Activated B cell treated with CpG ODN at 0.5 μM for 24 hours (primary cell): ENCODE results near the gene GID8. TPM values are rescaled to one million over a fixed set of nuclear protein-coding genes. Genes with fewer than 3 reads are reported as not detected.

Source experiments
- ATAC-seq: fragments of 200-7000 bp; cut with Tn5 transposase; one replicate; pipeline ENCODE4 v1.10.0; 2021; ENCODE audit warnings: low read depth, mild to moderate bottlenecking, moderate library complexity
- CTCF ChIA-PET: fragments of 350-600 bp; sonication (Branson Sonifier 250); formaldehyde crosslinking; loops from one replicate; lab custom pipeline; 2021; ENCODE audit warnings: antibody characterized with exemption; lab: Charles Lee
- POLR2A ChIA-PET: fragments of 350-600 bp; sonication (Branson Sonifier 250); formaldehyde crosslinking; loops from one replicate; lab custom pipeline; 2021; ENCODE audit warnings: antibody characterized with exemption; lab: Charles Lee
- DNase-seq: peaks from one replicate; pipeline ENCODE4 v3.0.0; 2022
- H3K27ac Mint-ChIP-seq: one replicate; pipeline ENCODE4 v1.8.0; 2020; ENCODE audit warnings: mixed read lengths
- H3K27me3 Mint-ChIP-seq: one replicate; pipeline ENCODE4 v1.8.0; 2021; ENCODE audit warnings: mixed read lengths
- H3K36me3 Mint-ChIP-seq: one replicate; pipeline ENCODE4 v1.8.0; 2021; ENCODE audit warnings: low read depth, mixed read lengths
- H3K4me1 Mint-ChIP-seq: one replicate; pipeline ENCODE4 v1.8.0; 2021; ENCODE audit warnings: mixed read lengths
- H3K4me3 Mint-ChIP-seq: one replicate; pipeline ENCODE4 v1.8.0; 2020; ENCODE audit warnings: mild to moderate bottlenecking, mixed read lengths
- H3K9me3 Mint-ChIP-seq: one replicate; pipeline ENCODE4 v1.8.0; 2020; ENCODE audit warnings: mixed read lengths
- intact Hi-C: fragments of 100-400 bp; cut with micrococcal nuclease; formaldehyde crosslinking; loops from one replicate; pipeline ENCODE4 v1.15.1; 2024
- total RNA-seq: library from RNA; stranded (reverse); gene quantifications from 2 replicates; pipeline ENCODE4 v1.2.3, GENCODE V29; 2022
- TF ChIP-seq, protein P1 (sequence below): fragments of 200-600 bp; IDR thresholded peaks from one replicate; pipeline ENCODE4 v1.8.0; 2022; ENCODE audit warnings: antibody characterized with exemption, mild to moderate bottlenecking

The GID8 gene
- total RNA-seq, 1 donor from 2014 or later: 43.1 TPM

DNA sequence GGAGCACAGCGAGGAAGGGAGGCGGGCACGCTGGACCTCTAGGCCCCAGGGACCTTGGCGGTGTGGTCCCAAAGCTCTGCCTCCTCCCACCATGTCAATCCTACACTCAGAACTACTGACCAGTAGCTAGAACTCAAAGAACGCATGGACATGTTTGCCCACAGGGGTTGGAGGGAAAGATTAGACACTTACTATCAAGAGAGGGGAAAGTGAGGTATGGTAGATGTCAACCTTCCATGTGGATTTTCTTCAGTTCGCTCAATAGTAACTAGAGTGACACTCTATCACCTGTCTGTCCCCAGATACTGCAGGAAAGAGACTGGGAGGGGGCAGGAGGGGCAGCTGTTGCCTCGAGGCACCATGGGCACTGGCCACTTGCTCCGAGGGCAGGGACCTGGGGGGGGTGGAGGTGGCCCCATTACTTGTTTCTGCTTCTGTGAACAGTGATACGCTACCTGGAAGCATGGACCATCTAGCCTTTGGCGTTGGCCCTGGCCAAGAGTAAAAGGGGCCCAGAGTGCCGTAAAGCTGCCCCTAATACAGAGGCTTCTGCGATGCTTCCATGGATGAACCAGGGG, 10.7 kb upstream of the GID8 start:
- CTCF ChIA-PET: interaction anchor here (1.0 kb wide), 1 partner anchor 10 kb away, joined by 3 read pairs; no protein-coding TSS in a partner anchor
- TF ChIP-seq, protein P1, sequence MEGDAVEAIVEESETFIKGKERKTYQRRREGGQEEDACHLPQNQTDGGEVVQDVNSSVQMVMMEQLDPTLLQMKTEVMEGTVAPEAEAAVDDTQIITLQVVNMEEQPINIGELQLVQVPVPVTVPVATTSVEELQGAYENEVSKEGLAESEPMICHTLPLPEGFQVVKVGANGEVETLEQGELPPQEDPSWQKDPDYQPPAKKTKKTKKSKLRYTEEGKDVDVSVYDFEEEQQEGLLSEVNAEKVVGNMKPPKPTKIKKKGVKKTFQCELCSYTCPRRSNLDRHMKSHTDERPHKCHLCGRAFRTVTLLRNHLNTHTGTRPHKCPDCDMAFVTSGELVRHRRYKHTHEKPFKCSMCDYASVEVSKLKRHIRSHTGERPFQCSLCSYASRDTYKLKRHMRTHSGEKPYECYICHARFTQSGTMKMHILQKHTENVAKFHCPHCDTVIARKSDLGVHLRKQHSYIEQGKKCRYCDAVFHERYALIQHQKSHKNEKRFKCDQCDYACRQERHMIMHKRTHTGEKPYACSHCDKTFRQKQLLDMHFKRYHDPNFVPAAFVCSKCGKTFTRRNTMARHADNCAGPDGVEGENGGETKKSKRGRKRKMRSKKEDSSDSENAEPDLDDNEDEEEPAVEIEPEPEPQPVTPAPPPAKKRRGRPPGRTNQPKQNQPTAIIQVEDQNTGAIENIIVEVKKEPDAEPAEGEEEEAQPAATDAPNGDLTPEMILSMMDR: no peak
- intact Hi-C loops: loop anchor here (2.0 to 10.0 kb wide), 4 partner anchors 50 to 624 kb away; partner anchors contain the start of genes ADRM1 and TCFL5
- H3K27ac Mint-ChIP-seq: peak overlapping the region; percentile 90
- POLR2A ChIA-PET: interaction anchor here (0.9 to 5.0 kb wide), 3 partner anchors 9 to 51 kb away, joined by 3 to 68 read pairs (median 44); partner anchors contain the start of genes GID8 and SLC17A9
- no peak for ATAC-seq
- peaks cover 81% of the 10 kb centered on the region for H3K4me1 Mint-ChIP-seq
- peaks cover 4% of the 10 kb centered on the region for H3K36me3 Mint-ChIP-seq
- H3K4me3 Mint-ChIP-seq: peak overlapping the region; percentile 87
- no peaks in the 10 kb centered on the region for H3K9me3 Mint-ChIP-seq
- no peaks in the 10 kb centered on the region for H3K27me3 Mint-ChIP-seq
- DNase-seq: no peak

DNA sequence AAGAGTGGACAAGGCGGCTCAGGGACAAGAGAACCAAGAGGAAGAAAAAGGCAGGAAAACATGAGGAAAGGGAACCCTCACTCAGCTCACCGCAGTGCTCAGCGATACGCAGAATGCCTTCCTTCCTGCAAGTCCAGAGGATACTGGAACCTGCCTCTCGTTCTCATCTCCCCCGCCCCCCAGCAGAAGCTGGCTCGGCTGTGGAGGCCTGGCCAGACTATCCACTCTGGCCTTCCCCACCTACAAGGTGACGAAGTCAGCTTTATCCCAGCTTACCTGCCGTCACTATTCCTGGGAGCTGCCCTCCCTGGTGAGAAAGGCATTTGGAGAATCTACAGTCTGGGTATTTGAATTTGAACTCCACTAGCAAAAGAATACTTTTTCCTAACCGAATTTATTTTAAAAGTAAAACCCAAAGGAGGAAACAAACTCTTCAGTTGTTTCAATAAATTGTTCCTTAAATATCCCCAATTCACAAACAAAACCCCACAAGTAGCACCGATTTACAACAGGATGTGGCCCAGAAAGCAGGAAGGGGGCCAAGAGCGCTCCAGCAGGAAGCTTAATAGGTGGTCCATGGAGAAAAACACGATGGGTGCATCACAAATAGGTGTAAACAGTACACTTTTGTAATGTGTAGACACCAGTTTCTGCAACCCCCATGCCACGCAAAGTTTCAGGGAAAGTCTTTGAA, 9.6 kb upstream of the GID8 start:
- H3K27ac Mint-ChIP-seq: peak overlapping the region; percentile 90
- peaks cover 9% of the 10 kb centered on the region for H3K36me3 Mint-ChIP-seq
- intact Hi-C loops: loop anchor here (5.0 to 10.0 kb wide), 2 partner anchors 66 to 304 kb away; partner anchors contain the start of gene TCFL5
- DNase-seq (no peak), ATAC-seq (no peak)
- TF ChIP-seq, protein P1: no peak
- H3K9me3 Mint-ChIP-seq: no peaks in the 10 kb centered on the region
- no peaks in the 10 kb centered on the region for H3K27me3 Mint-ChIP-seq
- CTCF ChIA-PET: no interaction called here
- H3K4me1 Mint-ChIP-seq: peaks cover 78% of the 10 kb centered on the region
- POLR2A ChIA-PET: interaction anchor here (1.0 to 5.0 kb wide), 4 partner anchors 8 to 25 kb away, joined by 3 to 68 read pairs (median 24); partner anchors contain the start of genes GID8 and SLC17A9
- peak overlapping the region; percentile 92 for H3K4me3 Mint-ChIP-seq

DNA sequence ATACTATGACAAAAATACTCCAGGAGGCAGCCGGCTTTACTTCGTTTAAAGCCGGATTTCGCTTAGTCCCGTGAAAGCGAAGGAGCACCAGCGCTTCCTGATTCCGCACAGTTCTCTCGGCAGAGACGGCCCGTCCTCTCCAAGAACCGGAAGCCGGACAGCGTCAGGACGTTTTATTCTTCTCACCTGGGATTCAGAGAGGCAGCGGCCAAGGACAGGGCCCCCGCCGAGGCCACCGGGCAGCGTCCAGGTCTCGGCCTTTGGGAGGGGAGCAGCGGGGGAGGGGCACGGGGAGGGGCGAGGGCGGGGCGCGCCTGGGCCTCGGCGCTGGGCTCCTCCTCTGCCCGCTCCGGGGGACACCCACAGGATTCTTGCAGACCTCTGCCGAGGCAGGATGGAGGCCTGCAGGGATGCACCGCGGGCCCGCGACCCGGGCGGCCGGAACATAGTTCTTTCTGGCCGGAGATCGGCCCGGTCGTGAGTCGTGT, 8.9 kb upstream of the GID8 start:
- H3K27me3 Mint-ChIP-seq: no peaks in the 10 kb centered on the region
- peak overlapping the region; percentile 90 for H3K27ac Mint-ChIP-seq
- POLR2A ChIA-PET: interaction anchor here (1.0 to 5.0 kb wide), 4 partner anchors 7 to 25 kb away, joined by 3 to 68 read pairs (median 24); partner anchors contain the start of genes GID8 and SLC17A9
- CTCF ChIA-PET: no interaction called here
- ATAC-seq (peak; percentile 32), DNase-seq (peak; percentile 55)
- TF ChIP-seq, protein P1: no peak
- H3K36me3 Mint-ChIP-seq: peaks cover 11% of the 10 kb centered on the region
- intact Hi-C loops: loop anchor here (5.0 to 10.0 kb wide), 2 partner anchors 67 to 304 kb away; partner anchors contain the start of gene TCFL5
- H3K4me1 Mint-ChIP-seq: peaks cover 72% of the 10 kb centered on the region
- peak overlapping the region; percentile 92 for H3K4me3 Mint-ChIP-seq
- no peaks in the 10 kb centered on the region for H3K9me3 Mint-ChIP-seq

DNA sequence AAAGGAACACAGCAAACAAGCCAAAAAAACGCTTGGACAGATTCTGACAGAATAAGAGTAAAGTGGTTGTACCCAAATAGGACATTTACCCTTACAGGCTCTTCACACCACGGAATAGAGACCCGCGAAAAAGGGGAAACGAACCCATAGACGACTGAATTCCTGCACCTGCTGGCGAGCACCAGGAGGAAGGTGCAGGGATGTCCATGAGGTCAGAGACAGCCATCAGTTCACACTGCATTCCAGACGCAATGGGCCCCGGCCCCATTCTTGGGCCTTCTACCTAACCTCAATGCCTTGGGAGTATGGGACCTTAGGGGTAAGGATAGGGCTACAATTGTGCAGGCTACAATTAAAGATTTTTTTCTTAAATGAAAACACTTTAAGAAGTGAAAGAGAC, 6.5 kb upstream of the GID8 start:
- ATAC-seq (no peak), DNase-seq (no peak)
- peaks cover 7% of the 10 kb centered on the region for H3K36me3 Mint-ChIP-seq
- H3K27me3 Mint-ChIP-seq: no peaks in the 10 kb centered on the region
- CTCF ChIA-PET: no interaction called here
- no peak overlapping the region for H3K4me3 Mint-ChIP-seq
- POLR2A ChIA-PET: no interaction called here
- no peaks in the 10 kb centered on the region for H3K9me3 Mint-ChIP-seq
- TF ChIP-seq, protein P1: no peak
- peaks cover 57% of the 10 kb centered on the region for H3K4me1 Mint-ChIP-seq
- peak overlapping the region; percentile 30 for H3K27ac Mint-ChIP-seq
- intact Hi-C loops: loop anchor here (10.0 kb wide), 1 partner anchor 547 kb away; the partner anchor contains the start of gene RPS21
